ENCODE data around the gene HAGH. TPM values are rescaled to one million over a fixed set of nuclear protein-coding genes. Genes with fewer than 3 reads are reported as not detected.

HAGH gene
- total RNA-seq, 1 donor, result 32.9 TPM

GRCh38 chr16:1788708-1789100, 37.9 kb downstream of the HAGH start:
- DNase-seq (ENCODE audit: insufficient read length, low spot score, missing footprints), result peak; percentile 76
- H3K27ac ChIP-seq (ENCODE audit: low read depth, low read length), result no peak overlapping the region
- no peak overlapping the region for H3K4me2 ChIP-seq (ENCODE audit: insufficient read depth, low read length)
- peaks cover 26% of the 10 kb centered on the region for H4K20me1 ChIP-seq (ENCODE audit: insufficient read depth, low read length)
- H2AFZ ChIP-seq (ENCODE audit: low read length), result no peak overlapping the region
- peaks cover 16% of the 10 kb centered on the region for H3K36me3 ChIP-seq (ENCODE audit: insufficient read depth, low read length)
- TF ChIP-seq CTCF (IDR thresholded peaks at IDR 0.05; ENCODE audit: extremely low read depth, low read depth, low read length), result no peak
- no peaks in the 10 kb centered on the region for H3K9me3 ChIP-seq (ENCODE audit: low read depth, low read length)
- peaks cover 43% of the 10 kb centered on the region for H3K79me2 ChIP-seq (ENCODE audit: insufficient read depth, low read length)
- H3K27me3 ChIP-seq (ENCODE audit: insufficient read depth, low read length), result no peaks in the 10 kb centered on the region
- H3K4me1 ChIP-seq (ENCODE audit: insufficient read depth, low read length), result peaks cover 5% of the 10 kb centered on the region
- no peak overlapping the region for H3K4me3 ChIP-seq (ENCODE audit: insufficient read depth, low read length)

- Histone ChIP-seq H3K4me3 (ENCODE audit: insufficient read depth, low read length) (no peak overlapping the region), H3K27ac (ENCODE audit: low read depth, low read length) (no peak overlapping the region), H3K4me2 (ENCODE audit: insufficient read depth, low read length) (no peak overlapping the region), H3K9me3 (ENCODE audit: low read depth, low read length) (no peaks in the 10 kb centered on the region), H3K27me3 (ENCODE audit: insufficient read depth, low read length) (no peaks in the 10 kb centered on the region), H4K20me1 (ENCODE audit: insufficient read depth, low read length) (peaks cover 26% of the 10 kb centered on the region), H3K4me1 (ENCODE audit: insufficient read depth, low read length) (peaks cover 9% of the 10 kb centered on the region), H2AFZ (ENCODE audit: low read length) (no peak overlapping the region), H3K36me3 (ENCODE audit: insufficient read depth, low read length) (peaks cover 16% of the 10 kb centered on the region), H3K79me2 (ENCODE audit: insufficient read depth, low read length) (peaks cover 46% of the 10 kb centered on the region)
- peak; percentile 65 for DNase-seq (ENCODE audit: insufficient read length, low spot score, missing footprints)
- no peak for TF ChIP-seq CTCF (IDR thresholded peaks at IDR 0.05; ENCODE audit: extremely low read depth, low read depth, low read length)
Measured at GRCh38 chr16:1788095-1788707, 38.4 kb downstream of the HAGH start.

DNA sequence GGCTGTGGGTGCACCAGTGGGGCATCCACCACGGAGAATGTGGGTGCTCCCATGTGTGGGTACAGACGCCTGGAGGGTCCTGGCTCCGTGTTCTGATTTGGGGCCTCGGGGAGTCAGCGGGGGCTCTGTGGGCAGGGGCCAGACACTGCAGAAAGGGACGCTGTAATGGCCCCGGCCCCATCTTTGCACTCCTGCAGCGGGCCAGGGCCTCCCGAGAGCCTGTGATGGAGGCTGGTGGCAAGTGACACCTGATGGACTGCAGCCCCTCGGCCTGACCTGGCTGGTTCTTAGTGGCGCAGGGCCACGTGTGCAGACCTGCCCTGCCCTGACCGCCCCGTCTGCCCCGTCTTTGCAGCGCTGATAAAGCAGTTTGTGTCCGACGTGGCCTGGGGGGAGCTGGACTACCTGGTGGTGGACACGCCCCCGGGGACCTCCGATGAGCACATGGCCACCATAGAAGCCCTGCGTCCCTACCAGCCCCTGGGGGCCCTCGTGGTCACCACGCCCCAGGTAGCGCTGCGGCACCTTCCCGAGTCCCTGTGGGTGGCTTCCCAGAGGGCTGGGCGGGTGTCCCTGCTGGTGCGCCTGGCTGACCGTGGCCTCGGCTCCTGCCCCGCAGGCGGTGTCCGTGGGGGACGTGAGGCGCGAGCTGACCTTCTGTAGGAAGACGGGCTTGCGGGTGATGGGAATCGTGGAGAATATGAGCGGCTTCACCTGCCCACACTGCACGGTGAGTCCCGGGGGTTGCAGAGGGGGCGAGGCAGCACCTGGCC, 39.1 kb downstream of the HAGH start:
- DNase-seq (ENCODE audit: insufficient read length, low spot score, missing footprints), result peak; percentile 67
- Histone ChIP-seq H4K20me1 (ENCODE audit: insufficient read depth, low read length) (peaks cover 26% of the 10 kb centered on the region), H3K36me3 (ENCODE audit: insufficient read depth, low read length) (peaks cover 16% of the 10 kb centered on the region), H3K27me3 (ENCODE audit: insufficient read depth, low read length) (no peaks in the 10 kb centered on the region), H3K4me2 (ENCODE audit: insufficient read depth, low read length) (no peak overlapping the region), H3K79me2 (ENCODE audit: insufficient read depth, low read length) (peaks cover 47% of the 10 kb centered on the region), H3K4me3 (ENCODE audit: insufficient read depth, low read length) (no peak overlapping the region), H2AFZ (ENCODE audit: low read length) (no peak overlapping the region), H3K4me1 (ENCODE audit: insufficient read depth, low read length) (peaks cover 9% of the 10 kb centered on the region), H3K27ac (ENCODE audit: low read depth, low read length) (no peak overlapping the region), H3K9me3 (ENCODE audit: low read depth, low read length) (no peaks in the 10 kb centered on the region)
- TF ChIP-seq CTCF (IDR thresholded peaks at IDR 0.05; ENCODE audit: extremely low read depth, low read depth, low read length), result no peak

GRCh38 chr16:1787056-1787321, 39.6 kb downstream of the HAGH start:
- Histone ChIP-seq H3K27ac (ENCODE audit: low read depth, low read length) (no peak overlapping the region), H3K79me2 (ENCODE audit: insufficient read depth, low read length) (peaks cover 47% of the 10 kb centered on the region), H3K36me3 (ENCODE audit: insufficient read depth, low read length) (peaks cover 16% of the 10 kb centered on the region), H2AFZ (ENCODE audit: low read length) (no peak overlapping the region), H3K4me1 (ENCODE audit: insufficient read depth, low read length) (peaks cover 9% of the 10 kb centered on the region), H3K9me3 (ENCODE audit: low read depth, low read length) (no peaks in the 10 kb centered on the region), H3K4me3 (ENCODE audit: insufficient read depth, low read length) (no peak overlapping the region), H3K4me2 (ENCODE audit: insufficient read depth, low read length) (no peak overlapping the region), H3K27me3 (ENCODE audit: insufficient read depth, low read length) (no peaks in the 10 kb centered on the region), H4K20me1 (ENCODE audit: insufficient read depth, low read length) (peaks cover 26% of the 10 kb centered on the region)
- DNase-seq (ENCODE audit: insufficient read length, low spot score, missing footprints), result peak; percentile 63
- TF ChIP-seq CTCF (IDR thresholded peaks at IDR 0.05; ENCODE audit: extremely low read depth, low read depth, low read length), result no peak

Data from osteoblast (primary cell).